Embryonic facial prominence (tissue), 1 donor: ENCODE results near the gene SENP1.

Experiments used
- DNase-seq: peaks from one replicate; pipeline ENCODE4 v3.0.0-alpha.2; 2016; ENCODE audit errors: extremely low spot score

Gene SENP1

DNA sequence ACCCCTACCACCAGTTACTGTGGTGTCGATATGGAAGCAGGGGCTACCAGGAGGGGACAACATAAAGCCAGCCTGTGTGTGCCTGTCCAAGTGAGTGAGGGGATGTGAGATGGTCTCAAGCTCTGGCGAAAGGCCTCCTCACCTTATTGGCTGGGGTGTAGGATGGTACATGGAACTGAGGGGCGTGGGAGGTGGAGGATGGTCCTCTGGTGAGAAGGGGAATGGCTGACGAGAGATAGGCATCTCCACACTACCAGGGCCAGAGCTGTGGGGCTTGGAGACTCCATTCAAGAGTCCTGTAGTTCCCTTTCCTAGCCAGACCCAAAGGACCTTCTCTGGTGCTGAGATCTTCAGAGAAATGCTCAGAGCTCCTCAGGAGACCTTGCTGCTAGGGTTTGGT, 69.1 kb downstream of the SENP1 start:
- DNase-seq, result no peak

DNA sequence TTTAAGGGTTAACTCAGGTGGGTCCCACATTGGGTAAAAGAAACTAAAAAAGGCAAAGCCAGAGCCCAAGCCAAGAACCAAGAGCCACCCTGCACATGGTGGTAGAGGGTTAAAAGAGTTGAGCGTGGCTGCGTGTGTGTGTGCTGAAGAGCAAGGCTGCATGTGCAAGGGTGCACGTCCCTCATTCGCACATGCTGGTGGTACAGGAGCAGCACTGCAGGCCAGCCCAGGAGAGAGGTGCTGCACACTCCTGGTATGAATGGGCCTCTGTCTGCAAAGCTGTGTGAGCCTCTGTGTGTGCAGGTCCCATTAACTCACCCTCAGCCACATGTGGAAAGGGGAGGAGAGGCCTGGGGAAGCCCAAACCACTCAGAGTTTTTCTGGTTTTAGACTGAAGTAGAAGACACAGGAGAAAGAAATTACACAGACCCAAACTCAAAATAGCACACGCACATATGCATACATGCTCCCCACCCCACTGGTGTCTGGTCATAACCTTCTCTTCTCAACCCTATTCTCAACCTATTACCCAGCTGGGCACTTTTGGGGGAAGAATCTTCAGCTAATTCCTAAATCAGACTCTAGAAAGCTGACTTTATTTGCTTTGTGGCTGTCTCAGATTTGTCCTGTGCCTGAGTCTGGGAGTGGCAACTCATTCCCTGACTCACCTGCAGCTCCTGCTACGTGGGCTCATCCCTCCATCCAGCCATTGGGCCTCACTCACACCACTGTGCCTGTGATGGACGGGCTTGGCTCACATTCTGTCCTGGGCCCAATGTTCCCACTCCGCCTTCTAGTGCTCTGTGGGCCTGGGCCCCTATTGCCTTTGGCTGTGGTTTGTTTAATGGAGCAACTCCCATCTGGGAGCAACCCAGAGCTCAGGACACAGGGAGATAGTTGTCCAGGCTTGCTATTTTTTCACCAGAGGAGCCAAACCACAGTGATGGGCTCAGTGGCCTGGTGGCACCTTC, 70.8 kb downstream of the SENP1 start:
- DNase-seq, result no peak

DNA sequence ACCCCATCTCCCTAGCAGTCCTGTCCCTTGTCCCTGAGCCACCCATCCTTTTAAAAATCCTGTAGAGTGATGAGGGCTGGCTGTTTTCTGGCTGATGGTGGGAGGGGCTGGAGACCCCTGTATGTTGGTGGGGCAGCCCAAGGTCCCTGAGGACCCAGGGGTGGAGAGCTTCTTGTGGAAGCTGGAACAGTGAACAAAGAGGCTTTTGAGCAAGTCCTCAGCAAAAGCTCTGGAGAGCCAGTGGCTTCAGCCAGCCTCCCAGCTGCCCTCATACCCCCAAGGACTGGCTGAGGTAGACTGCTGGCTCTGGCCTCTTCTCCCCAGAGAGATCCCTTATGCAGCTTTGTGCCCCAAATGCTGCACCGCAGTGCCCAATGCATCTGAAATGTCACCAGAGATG, 72.4 kb downstream of the SENP1 start:
- DNase-seq, result no peak

- no peak for DNase-seq
Observed at GRCh38 chr12:48032597-48032996, 73.3 kb downstream of the SENP1 start.

- no peak for DNase-seq
Observed at GRCh38 chr12:48031135-48031960, 74.5 kb downstream of the SENP1 start.

DNA sequence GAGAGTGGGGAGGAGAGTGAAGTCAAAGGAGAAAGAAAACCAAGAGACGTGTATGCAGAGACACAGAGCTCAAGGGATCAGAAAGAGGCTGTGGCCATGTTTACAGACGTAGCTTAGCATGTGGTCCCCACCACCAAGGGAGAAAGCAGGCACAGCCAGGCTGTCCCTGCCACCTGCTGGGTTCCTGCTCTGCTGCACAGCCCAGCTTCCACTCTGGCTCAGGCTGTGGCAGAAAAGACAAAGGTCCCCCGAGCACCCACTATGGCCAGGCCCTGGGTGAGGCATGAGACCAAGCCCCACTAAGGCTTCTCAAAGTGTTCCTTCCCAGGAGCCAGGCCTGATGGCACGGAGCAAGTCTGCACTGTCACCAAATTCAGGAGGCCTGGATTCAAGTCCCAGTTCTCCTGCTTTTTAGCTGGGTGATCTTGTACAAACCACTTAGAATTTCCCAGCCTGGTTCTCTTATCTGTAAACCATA, 75.7 kb downstream of the SENP1 start:
- no peak for DNase-seq

GRCh38 chr12:48029491-48030172, 76.2 kb downstream of the SENP1 start:
- DNase-seq, result peak; percentile 100

DNA sequence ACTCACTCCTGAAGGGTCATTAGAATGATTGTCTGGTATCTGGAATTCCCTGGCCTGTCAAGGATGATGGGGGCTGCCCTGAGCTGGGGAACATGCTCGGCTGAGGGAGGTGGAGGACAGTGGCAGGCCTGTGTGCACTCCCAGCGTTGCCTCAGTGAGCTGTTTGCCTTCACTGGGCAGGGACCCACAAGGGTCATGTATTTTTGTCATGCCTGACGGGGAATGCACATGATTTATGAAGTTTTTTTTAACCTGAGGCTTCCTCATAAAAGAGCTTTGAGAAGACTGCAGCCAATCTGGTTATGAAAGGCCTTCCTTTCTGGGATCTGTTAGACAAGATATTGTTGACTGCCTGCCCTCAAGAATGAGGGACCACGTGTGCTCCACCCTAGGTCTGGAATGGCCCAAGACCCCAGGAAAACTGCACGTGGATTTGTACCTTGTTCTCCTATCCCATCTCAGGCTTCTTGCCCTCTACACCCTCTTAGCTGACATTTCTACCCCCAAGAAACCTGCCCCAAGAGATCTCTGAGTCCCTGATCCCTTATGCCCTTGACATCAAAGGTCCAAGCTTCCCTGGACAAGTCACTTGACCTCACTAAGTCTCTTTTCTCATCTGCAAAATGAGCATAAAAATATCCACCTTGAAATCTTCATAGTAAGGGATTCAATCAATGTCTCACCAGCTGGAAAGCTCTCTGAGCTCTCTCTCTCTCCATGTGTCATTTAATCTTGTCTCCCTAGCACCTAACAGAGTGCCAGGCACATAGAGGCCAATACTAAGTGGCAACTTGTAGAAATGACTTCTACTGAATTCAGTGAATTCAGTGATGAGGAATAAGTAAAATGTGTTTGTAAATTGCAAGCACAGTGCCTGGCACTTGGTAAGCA, 77.1 kb downstream of the SENP1 start:
- no peak for DNase-seq

GRCh38 chr12:48027183-48028002, 78.5 kb downstream of the SENP1 start:
- no peak for DNase-seq

DNA sequence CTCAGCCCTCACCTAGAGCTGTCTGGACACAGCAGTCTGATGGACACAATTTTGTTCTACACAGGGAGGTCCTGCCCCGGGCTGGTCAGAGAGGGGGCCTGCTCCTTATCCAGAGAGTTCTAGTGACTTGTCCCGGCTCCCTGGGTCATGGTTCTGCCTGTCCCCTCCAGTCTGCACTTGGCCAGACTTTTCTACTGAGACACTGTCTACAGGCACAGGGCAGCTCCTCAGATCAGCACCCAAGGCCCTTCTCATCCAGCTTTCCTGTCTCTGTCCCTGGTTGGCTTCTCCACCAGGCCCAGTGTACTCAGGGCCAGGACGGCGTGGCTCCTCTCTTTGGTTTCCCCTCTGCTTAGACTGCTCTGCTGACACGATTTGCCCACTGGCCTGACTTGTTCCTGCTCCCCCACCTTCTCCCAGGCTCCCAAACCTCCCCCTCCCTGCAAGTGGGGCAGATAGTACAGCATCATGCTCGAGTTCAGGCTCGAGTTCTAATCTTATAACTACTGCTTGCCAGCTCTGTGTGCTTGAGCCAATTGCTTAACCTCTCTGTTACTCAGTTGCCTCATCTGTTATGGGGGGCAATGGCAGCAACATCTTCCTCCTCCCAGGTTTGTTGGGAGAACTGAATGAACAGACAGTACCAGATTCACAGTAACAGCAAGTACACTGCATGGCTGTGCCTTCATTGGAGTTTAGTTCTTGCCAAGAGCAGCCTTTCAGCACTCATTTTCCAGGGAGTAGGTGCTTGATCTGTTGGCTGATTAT, 79.6 kb downstream of the SENP1 start:
- DNase-seq, result no peak

- DNase-seq, result no peak
Observed at GRCh38 chr12:48025281-48025680, 80.6 kb downstream of the SENP1 start.

GRCh38 chr12:48024735-48025134, 81.1 kb downstream of the SENP1 start:
- no peak for DNase-seq

DNA sequence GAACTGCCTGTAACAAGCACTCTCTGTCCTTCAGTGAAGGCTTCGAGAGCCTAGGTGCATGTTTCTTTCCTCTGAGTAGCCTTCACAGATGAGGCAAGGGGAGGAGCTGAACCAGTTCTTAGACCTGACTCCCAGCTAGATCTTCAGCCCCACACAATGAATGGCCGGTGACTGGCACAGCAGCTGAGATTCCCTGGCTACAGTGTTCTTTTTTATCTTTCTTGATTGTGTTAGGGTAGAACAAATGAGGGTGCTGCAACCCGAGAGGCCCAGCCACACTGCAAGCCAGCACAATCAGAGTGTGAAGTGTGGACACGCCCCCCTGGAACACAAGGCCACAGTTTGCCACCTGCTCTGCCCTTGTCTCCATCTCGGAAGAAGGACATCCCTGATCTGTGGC, 82.5 kb downstream of the SENP1 start:
- DNase-seq, result no peak

- DNase-seq, result no peak
Observed at GRCh38 chr12:48022676-48023385, 83.0 kb downstream of the SENP1 start.

- no peak for DNase-seq
Observed at GRCh38 chr12:48022180-48022521, 83.7 kb downstream of the SENP1 start.

DNA sequence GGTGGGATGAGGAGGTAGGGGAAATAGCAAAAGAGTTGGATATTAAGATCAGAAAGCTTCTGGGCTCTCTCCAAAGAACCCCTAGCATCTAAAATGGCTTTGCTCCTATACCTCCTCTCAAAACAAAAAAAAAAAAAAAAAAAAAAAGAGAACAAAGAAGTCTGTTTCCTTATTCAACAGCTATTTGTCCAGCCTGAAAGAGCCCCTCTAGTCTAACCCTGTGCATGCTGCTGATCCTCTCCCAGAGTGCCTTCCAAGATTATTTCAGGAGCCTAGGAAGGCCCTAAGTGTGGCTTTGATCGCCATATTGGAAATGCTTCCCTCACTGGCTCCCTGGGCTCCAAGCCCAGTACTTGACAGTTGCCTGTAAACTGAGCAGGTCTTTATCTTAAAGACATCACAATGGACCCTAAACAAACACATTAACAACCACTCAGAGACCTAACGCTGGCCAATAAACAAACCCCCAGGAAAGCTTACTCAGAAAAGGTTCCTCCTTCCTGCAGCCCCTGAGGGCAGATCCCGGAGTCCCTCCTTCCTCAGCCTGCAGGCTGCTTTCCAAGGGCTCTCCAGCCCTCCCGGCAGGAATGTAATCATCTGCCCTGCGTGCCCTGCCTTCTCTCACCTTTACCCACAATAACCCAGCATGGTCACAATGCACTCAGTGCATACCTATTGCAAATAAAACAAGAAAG, 84.2 kb downstream of the SENP1 start:
- no peak for DNase-seq

GRCh38 chr12:48019639-48020265, 86.1 kb downstream of the SENP1 start:
- no peak for DNase-seq

GRCh38 chr12:48018618-48018995, 87.3 kb downstream of the SENP1 start:
- DNase-seq, result no peak
